ENCODE data around the gene SIGLEC12.

DNA sequence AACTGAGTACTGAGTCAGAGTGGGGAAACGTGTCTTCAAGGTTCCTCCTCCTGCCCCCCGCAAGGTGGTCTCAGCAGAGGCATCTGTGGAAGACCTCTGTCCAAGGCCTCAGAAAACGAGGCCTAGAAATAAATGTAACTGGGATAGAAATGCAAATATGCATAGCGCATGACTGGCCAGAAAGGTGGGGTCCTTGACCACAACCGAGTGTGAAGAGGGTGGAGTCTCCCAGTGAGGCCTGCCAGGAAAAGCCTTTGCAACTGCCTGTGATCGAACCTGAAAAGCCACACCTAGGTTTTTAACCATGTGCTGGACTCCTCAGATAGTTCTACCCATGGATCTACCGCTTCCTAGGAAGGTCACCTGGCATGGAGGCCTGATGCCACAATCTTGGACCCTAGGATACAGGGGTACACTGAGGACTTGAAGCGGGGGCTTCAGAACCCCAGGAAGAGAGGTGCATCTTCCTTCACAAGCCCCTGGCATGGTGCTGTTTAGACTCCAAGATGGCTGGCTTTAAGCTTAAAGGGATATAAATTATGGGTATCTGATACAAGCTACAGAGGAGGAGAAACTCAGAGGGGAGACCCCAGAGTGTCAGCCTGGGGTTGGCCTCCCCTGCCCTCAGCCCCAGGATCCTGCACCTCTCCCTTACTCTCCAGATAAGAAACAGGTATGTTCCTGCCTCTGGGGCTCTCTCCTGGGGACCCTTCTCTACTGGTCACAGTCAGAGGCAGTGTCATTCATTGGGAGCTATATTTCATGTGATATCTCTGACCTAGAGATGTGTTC, 48.1 kb upstream of the SIGLEC12 start:
- TF ChIP-seq SIN3A (IDR thresholded peaks at IDR 0.05; ENCODE audit: borderline replicate concordance, insufficient read depth, low read length) (no peak), TAF1 (IDR thresholded peaks at IDR 0.05; ENCODE audit: borderline replicate concordance, insufficient read depth, low read length) (no peak), POLR2AphosphoS5 (IDR thresholded peaks at IDR 0.05; ENCODE audit: low read depth, low read length) (no peak)
- TF ChIP-seq, protein P1, sequence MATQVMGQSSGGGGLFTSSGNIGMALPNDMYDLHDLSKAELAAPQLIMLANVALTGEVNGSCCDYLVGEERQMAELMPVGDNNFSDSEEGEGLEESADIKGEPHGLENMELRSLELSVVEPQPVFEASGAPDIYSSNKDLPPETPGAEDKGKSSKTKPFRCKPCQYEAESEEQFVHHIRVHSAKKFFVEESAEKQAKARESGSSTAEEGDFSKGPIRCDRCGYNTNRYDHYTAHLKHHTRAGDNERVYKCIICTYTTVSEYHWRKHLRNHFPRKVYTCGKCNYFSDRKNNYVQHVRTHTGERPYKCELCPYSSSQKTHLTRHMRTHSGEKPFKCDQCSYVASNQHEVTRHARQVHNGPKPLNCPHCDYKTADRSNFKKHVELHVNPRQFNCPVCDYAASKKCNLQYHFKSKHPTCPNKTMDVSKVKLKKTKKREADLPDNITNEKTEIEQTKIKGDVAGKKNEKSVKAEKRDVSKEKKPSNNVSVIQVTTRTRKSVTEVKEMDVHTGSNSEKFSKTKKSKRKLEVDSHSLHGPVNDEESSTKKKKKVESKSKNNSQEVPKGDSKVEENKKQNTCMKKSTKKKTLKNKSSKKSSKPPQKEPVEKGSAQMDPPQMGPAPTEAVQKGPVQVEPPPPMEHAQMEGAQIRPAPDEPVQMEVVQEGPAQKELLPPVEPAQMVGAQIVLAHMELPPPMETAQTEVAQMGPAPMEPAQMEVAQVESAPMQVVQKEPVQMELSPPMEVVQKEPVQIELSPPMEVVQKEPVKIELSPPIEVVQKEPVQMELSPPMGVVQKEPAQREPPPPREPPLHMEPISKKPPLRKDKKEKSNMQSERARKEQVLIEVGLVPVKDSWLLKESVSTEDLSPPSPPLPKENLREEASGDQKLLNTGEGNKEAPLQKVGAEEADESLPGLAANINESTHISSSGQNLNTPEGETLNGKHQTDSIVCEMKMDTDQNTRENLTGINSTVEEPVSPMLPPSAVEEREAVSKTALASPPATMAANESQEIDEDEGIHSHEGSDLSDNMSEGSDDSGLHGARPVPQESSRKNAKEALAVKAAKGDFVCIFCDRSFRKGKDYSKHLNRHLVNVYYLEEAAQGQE (IDR thresholded peaks at IDR 0.05; ENCODE audit: insufficient read depth in 1 of 2, low read depth in 2 of 2, low read length in 2 of 2), result no peak
